OCI-LY1 (cell line): Measurements from ENCODE around the gene EFR3B.

ENCODE experiments used
- CTCF ChIP-seq: fragments of 200-600 bp; sonication (generic), shearing (Covaris generic); IDR thresholded peaks from 2 replicates; pipeline ENCODE4 v1.5.1; 2017; ENCODE audit warnings: mild to moderate bottlenecking, antibody characterized with exemption, low read length, moderate library complexity, mixed read lengths
- EZH2 ChIP-seq: fragments of 200-600 bp; sonication (generic), shearing (Covaris generic); IDR thresholded peaks from 2 replicates; pipeline ENCODE4 v1.8.0; 2017; ENCODE audit warnings: borderline replicate concordance, mixed run types, mild to moderate bottlenecking, antibody characterized with exemption, low read length, moderate library complexity, mixed read lengths

DNA sequence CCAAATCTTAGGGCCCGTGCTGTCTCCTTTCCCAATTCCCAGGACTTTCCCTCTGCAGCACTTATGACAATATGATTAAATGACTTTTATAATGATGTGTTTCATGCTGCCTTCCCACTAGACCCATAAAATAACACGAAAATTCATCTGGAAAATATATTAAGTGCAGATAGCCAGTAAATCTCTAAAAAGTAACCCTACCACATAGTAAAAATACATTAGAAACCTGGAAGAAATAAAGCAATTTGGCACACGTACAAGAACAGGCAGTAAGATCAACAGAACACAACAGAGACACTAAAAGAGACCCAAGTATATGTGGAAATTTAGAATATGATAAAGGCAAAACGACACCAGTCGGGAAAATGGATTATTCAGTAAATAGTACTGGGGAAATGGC, 156.7 kb downstream of the EFR3B start:
- no peak for TF ChIP-seq CTCF
- TF ChIP-seq EZH2 = no peak
